Stimulated activated CD4-positive, alpha-beta T cell treated with anti-CD3 and anti-CD28 coated beads, TNF-alpha, amount 100 ng/mL, for 4 hours (primary cell): Measurements from ENCODE around the gene TMEM30A.

ENCODE experiments used
- DNase-seq, 3 experiments: peaks; one replicate each; pipeline ENCODE4 v3.0.0-alpha.2; 2020; ENCODE audit warnings: low read depth in 3 of 3

The TMEM30A gene

DNA sequence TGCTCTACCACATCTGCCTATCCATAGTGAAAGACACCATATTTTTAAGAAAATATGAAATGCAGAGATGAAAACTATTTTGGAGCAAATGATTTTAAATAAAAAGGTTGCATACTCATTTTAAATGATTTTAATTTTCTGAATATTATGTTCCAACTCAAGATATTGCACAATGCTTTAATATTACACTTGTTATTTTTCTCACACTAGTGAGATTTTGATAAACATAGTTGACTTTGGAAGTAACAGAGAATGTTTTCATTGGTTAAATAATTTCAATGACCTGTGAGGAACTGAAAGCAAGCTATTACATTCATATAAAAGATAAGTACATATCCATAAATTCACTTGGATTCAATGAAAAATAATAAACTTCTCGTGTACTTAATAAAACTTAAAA, 7.2 kb upstream of the TMEM30A start:
- DNase-seq: no peak

DNA sequence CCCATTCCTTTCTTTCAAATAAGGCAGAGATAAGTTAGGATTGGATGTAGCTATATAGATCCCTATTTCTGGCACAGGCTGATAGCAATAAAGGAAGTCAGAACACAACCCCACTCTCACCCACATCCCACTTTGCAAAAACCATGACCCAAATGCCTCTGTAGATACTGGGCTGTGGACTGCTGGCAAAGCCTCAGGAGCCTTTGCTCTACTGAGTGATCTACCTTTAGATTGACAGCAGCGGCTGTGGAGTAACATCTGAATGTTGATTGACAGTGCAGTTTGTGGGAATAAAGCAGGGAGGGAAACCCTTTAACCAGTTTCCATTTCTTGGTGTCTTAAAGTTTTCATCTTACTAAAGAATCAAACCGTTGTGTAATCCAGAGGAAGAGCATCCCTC, 6.7 kb upstream of the TMEM30A start:
- no peak for DNase-seq

DNA sequence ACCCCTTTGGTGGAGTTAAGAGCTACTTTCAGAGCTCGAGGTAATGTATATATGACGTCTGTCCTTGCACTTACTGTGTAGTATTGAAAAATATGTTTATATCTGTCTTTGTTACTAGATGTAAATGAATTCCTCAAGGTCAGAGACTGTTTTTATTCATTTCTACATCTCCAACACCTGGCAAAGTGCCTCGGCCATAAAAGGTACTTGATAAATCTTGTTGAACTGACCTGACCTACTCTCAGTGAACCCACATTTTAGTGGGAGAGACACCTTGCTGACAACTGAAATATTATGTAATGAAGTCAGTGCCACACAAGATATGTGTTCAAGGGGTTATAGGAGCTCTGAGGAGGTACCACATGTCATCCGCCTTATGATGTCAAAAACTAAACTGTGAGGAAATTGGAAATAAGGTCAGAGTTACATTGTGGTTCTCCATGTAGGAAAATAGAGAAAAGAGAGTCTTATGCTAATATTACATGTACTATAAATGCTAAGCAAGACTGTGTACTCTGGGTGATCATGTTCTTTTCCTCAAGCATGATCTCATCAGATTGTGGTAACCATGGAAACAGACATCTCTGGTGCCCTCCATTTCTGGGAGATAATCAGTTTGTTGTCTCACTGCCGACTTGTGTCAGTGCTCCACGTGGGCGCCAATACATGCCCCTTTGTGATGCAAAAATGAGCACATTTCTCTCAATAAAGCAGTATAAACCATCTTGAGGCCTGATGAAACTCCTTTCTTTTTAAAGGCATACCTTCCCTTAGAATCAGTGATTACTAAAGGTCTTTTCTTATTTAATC, 5.7 kb upstream of the TMEM30A start:
- DNase-seq: no peak

DNA sequence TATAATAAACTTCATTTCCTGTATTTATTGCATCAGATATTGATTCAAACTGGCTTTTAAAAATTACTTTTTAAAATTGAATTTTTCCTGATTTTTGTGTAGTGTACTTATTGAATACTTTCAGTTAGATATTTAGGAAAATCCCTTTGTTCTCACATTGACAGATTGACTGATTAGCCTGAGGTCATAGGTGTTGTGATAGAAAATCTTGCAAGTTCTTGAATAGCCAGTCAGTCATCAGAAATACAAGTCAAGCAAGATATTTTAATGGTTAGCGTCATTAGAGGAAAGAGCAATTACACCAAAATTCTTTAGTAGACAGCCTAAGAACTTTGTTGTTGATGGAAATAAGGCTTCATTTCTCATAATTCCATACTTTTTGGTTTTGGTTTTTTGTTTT, 3.4 kb upstream of the TMEM30A start:
- no peak for DNase-seq

DNA sequence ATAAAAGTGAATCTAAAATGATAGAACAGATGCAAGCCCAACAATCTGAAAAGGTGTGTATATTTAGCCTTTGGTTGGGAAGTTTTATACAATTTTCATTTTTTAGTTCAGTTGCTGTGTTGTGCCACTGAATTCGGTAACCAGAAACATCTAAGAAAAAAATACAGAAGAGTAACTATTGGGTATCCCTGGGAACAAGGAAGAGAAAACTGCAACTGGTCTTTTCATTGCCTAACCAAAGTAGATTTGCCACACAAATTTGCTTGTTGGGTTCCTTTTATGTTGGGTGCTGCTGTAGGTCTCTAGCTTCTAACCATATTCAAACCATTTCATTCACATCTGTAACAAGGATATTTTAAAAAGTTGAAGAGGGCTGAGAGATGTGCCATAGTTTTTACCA, 2.8 kb upstream of the TMEM30A start:
- no peak for DNase-seq

DNA sequence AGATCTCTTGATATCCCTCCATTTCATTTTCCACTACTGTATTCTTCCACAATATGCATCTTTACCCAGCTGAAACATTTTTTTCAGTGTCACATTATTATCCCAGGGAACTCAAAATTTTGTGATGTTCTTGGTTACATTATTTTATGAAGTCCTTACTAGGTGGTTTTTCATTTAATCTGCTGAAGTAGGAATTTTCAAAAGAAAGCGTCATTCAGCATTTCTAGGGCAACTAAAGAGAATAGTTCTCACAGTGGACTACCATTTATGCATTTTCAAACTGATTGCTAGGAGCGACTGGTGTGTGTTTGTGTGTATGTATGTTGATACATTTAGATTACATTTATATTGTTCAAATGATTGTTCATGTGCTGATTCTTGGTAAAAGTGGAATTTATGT, 2.4 kb upstream of the TMEM30A start:
- DNase-seq: no peak

DNA sequence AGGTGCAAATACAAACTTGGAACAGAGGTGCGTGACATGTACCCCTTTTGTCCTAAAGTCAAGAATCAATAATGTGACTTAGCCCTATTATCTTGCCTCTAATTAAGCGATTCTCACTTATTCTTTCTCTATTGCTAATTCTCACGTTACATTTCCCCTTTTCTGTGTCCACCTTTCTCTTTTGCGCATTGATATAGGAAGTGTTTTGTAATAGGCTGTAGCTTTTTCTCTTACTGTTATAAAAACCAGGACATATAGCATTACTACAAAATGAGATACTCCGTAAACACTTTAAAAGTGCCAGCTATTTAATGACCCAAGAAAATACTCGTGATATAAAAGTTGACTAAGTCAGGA, 669 bp upstream of the TMEM30A start:
- no peak for DNase-seq

DNA sequence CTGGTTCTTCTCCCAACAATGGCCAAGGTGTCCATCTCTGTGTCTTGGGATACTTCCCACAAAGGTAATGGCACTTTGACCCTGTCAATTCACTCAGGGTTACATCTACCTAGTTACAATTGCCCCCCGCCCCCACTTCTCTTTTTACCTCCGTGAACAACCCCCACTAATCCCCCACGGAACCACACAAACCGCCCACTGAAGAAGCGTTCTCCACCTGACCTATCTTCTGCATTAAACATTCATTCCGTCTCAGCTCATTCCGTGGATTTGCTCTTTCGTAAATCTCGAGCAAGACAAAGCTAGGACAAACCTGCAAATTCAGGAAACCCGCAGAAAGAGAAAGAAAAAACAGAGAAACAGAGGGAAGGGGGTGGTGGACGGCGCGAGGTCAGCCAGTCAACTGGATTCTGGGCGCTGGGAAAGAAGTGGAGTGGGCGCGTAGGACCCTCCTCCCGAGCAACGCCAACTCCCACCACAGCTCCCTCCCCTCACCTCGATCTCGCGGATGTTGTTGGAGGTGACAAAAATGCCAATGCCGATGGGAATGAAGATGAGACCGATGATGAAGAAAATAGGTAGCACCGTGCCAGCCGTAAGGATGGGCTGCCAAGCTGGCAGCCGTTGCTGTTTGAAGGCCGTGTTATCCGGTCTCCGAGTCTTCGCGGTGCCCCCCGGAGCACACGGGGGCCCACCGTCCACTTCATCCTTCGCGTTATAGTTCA, 523 bp downstream of the TMEM30A start:
- no peak for DNase-seq

DNA sequence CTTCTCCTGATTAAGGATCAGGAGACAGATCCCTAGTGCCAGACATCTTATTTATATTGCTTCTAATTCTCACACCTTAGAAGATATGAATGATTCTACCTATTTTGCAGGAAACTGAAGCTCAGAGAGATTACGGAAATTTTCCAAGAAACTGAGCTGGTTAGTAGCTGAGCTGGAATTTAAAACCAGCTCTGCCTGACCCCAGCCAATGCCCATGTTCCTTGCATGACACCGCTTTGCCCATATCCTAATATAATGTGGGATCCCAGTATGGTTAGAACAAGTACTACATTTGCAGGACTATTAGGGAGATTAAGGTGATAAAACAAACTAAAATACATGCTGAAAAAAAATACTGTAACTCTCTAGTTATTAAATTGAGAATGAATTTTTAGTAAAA, 1.9 kb downstream of the TMEM30A start:
- no peak for DNase-seq

DNA sequence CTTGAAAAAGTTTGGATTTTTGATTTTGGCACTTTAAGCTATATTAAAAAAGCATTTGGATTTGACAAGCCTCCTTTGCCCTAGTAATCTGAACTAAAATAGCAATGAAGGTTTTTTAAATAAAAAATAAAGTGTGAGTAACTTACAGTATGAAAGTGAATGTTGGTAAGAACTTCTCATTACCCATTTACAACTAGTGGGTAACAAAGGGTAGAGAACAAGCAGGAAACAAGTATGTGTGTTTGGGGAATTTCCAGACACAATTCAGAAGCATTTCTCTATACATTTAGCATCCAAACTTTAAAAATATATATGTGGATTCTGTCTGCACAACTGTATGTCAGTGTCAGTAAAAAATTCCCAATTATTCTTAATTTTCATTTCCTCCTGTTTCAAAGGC, 2.9 kb downstream of the TMEM30A start:
- DNase-seq: no peak

DNA sequence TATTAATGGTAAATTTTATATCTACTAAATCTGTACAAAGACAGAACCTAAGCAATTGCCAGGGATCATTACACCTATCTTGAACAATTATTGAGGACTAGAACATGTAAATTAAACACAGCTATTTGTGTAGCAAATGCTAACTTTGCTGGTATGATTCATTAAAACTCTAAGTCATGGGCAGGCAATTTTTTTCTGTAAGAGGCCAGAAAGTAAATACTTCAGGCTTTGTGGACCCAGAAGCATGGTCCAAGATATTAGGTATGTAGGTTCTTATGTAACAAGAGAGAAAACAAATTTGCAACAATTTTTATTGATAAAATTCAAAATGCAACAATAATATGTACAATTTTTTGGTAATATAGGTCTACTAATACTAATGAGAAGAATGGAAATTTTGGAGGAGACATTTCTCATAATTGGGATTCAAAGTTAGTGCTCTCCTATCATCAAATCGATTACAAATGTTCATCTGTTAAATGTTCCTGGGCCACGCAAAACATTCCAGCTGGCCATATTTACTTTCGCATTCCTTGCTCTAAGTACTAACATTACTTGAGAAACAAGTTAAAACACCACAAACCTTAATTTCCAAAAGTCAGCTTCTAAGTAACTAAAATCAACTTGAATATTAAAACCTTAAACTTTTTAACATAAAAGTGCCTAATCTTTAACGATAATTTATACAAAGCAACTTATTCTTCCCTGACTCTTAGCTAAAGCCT, 4.3 kb downstream of the TMEM30A start:
- no peak for DNase-seq

DNA sequence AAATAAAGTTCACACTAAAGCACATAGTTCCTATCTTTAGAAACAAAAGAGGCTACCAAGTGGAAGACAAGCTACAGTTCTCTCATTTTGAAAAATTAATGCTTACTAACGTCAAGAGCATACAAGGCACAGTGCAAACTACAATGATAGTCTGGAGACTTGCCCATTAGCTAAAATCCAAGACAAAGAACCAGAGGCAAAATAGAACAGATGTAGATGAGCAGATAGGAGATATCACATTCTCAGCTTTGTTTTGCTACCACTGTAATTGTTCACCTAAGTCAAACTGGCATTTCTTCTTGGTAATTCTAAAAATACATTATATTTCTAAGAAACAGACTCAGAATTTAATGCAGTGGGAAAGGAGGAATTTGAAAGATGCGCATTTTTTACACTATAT, 5.2 kb downstream of the TMEM30A start:
- DNase-seq: no peak

DNA sequence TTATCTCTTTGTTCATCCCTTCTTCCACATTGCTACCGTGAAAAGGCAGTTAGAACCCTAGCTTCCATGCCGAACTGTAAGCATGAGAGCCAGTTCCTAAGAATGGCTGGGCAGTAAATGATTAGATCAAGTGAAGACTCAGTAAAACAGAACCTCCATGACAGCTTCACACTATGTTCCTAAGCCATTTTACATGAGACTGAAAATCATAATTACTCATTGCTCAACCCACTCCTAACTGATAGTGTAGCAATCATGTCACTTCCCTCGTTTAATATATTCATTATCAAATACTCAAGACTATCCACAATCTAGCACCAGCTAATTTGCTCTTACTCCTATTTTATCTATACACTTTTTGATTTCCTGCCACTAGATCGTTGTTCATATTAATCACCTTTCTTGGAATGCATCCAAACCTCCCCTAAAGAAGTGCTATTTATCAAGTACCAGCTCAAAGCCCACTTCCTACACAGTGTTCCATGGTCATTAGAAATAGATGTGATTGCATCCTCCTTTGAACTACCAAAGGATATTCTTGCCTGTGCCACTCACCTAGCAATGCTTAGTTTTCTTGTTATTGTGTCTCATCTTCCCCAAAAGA, 6.0 kb downstream of the TMEM30A start:
- DNase-seq: no peak

DNA sequence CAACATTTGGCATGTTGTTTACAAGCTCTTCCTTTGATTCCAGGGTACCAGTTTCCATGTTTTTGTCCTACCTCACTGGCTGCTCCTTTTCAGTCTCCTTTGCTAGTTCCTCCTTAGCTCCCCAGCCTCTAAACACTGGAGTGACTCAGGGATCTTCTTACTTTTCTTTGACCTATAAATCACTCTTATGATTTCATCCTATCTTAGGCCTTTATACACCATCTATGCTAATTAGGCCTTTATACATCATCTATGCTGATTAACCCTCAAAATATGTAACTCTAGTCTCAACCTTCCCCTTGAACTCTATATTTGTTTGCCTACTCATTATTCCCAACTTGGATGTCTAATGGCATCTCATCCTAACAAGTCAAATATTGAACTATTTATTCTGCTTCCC, 9.5 kb downstream of the TMEM30A start:
- no peak for DNase-seq

DNA sequence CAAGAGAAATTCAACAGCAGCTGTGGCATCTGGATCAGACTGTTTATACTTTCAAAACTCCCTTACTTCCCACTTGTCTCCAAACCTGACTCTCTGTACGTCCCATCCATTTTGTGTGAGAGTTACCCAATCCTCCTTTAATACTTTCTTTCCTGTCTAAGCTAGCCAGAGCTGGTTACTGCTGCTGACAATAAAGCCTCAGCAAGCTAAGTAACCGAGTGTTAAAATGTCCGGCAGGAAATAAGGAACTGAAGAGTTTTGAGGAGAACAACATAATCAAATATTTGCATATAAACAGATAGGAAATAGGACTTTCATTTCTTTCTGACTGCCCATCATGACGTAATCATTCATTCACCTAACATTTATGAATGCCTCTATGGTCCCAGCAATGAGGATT, 11.6 kb downstream of the TMEM30A start:
- no peak for DNase-seq

DNA sequence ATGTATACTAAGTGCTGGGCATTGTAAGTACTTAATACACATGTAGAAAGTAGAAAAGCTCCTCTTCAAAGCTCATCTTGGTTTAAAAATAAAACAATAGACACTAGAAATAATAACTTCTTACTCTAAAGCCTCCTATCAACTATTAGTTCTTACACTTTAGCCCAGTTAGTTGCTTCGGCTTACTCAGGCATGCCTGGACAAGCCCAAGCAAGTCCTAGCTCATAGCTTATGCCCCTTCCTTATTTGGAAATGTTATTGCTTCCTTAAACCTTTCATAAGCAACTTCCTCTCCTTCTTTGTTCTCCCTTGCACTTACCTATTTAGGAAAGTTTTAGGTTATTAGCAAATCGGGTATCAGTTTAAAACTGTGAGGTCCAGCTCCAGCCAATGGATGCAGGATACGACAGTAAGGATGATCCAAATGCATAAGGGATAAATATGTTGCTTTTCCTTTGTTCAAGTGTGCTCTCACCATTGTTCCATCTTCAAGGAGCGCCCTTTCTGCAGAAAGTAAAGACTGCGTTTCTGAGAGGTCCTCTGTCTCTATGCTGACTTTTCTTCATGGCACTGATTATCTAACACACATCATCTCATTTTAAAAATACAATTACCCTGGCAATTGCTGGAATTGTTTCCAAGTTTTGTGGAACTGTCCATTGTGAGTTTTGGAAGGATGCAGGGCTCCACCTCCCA, 12.3 kb downstream of the TMEM30A start:
- DNase-seq: no peak

DNA sequence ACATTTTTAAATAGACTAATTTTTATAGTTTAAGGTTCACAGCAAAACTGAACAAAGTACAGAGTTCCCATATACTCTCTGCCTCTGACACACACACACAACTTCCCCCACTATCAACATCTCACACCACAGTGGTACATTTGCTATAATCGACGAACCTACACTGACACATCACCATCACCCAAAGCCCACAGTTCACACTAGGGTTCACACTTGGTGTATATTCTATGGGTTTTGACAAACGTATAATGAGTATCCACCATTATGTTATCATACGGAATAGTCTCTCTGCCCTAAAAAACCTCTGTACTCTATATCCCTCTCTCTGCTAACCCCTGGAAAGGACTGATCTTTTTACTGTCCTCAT, 15.6 kb downstream of the TMEM30A start:
- DNase-seq: no peak

DNA sequence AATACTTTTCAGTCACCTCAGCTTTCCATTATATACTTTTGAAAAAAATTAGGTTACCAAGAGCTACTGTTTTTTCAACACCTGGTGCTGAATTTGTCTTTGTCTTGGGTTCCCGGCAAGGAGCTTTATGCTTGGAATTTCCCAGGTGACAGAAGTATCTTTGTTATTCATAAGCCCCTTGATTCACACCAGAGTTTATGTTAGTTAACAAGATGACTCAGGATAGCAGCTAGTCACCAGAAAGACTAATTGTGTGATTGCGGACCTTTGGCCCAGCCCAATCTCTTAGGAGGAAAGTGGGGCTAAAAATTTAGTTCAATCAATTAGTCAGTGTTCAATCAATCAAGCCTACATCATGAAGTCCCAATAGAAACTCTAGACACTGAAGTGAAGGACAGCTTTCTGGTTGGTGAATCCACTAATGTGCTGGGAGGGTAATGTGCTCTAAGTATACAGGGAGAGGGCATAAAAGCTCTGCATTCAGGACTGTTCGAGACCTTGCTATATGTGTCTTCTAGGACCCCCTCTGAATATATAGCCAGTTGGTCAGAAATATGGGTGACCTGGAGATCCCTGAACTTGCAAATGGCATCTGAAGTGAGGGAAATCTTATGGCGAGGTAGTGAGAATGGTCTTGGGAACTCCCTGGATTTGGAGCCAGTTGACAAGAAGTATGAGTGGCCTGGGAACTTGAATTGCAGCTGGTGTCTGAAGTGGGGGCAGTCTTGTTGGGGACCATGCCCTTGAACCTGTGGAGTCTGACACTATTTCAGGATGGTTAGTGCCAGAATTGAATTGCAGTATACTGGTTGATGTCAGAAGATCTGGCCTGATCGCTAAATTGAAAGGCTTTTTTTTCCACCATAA, 16.2 kb downstream of the TMEM30A start:
- DNase-seq: no peak

DNA sequence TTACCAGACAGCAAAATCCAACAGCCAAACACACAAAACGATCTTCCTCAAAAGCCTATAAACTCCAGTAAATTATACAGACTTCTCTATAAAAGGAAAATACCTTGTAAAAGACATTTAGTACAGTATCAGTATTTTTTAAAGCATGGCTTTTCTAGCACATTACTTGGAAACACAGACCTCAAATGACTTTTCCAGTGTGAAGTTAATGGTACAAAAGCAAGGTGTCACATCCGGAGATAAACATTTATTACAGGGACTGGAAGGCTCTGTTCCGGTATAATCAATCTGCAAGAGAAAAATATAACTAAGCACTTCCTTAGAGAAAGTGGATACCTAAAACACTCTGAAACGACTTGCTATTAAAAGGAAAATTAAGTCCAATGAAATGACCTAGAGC, 17.1 kb downstream of the TMEM30A start:
- no peak for DNase-seq

DNA sequence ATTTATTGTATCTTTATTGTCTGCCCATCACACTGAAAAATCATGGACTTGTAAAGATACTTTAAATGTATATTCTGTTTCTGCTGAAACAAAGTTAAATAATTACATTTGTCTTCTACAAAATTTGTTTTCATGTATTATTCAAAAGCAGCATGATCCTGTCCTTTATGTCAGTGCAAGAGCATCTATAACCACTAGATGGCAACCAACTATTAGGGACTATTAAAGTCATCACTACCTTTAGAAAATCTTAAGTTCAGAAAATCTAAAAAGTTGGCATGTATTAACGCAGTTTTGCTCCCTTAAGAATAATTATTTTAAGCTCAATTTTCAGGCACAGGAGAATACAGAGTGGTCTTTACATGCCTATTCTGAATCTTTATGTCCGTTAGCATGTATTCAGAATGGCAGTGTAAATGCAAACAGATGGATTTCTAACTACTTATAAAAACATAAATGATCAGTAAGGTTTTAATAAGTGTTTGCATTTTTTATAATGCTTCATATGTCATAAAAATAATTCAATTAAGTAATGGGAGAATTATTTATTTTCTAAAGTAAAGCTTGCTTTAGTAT, 17.8 kb downstream of the TMEM30A start:
- DNase-seq: no peak

DNA sequence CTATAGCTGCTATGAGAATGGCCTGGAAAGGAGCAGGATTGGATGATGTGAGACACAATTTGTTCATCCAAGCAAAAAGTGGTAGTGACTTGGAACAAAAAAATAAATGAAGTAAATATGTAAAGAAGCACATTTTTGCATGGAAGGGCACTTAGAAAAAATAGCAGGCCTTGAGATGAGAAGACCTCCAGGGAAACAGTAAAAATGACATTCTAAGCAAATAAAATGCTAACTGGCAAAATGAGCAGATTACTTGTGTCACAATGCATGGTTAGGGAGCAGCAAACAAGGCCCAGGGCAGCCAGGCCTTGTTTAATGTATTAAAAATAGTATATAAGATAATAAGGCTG, 21.2 kb downstream of the TMEM30A start:
- DNase-seq: no peak
